NOMO-1 treated with DMSO at 0.1 percent for 48 hours (cell line): ENCODE measurements around the gene RASL11B.
"Not testable (repeated sequence)": the region's sequence is repeated elsewhere in the genome, so short reads cannot be mapped to it uniquely, and the experiment has no call there.

Source experiments
- DNase-seq: peaks from one replicate; lab custom pipeline; 2025; ENCODE audit not compliant: unreplicated experiment; lab: John Stamatoyannopoulos, UW

RASL11B gene

DNA sequence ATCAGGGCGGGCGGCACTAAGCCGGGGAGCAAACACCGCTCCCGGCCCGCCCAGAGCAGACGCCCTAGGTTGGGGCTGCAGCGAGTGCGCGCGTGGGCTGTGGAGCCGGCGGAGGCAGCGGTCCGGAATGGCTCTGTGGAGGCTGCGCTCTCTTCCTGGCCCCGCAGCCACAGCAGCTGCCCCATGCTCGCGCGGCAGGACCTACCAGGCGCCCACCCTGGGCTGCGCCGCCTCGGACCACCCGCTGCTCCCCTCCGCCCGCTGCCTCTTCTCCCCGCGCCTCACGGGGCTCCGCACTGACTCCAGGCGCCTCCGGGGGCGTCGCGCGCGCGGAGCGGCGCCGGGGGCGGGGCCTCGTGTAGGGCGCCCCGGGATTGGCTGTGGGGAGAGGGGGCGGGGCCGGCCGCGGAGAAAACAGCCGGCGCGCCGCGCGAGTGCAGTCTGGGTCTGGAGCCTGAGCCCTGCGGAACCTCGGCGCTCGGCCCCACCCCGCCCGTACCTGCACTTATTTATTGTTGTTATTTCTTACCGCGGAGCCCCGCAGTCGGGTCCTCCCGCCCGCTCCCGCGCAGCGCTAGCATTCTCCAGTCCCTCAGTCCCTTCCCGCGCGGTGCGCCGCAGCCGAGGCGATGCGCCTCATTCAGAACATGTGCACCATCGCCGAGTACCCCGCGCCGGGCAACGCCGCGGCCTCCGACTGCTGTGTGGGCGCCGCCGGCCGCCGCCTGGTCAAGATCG lies at the start of gene RASL11B:
Gene RASL11B, plus strand, starts transcription at position 439 of the 738 bp plus-strand sequence. Its CDS starts 191 bp downstream, at position 630.
- DNase-seq, result peak; percentile 71

- DNase-seq, result no peak
Observed at GRCh38 chr4:52813546-52813945, 48.6 kb upstream of the RASL11B start.

- no peak for DNase-seq
Observed at GRCh38 chr4:52822583-52822971, 39.5 kb upstream of the RASL11B start.

DNA sequence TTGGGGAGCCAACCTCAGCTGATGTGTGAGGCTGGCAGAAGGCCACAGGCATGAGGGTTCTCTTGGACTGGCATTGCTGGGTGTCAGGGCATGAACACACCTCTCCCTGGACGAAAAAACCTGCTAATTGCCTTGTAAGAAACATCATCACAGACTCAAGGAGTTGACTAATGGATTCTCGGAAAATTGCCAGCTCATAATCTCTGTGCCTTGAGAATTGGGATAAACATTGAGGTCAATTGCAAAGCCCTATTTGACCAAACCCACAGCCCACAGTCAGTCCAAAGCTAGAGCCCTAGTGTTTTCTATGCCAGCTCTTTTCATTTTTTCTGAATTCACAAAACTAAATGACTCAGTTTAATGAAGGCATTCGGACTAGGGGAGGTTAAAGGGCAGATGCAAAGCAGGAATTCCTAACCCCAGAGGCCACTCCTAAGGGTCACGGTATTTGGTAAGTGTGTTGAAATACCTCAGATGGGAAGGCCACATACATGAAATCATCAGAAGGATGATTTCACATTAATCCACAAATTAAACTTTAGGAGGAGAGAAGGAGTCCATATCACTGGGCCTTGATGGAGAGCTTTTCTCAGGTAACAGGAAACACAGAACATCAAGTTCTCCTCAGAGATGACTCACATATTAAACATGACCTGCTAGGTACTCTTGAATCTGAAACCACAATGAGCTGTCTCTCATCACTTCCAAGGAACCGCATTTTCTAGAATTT lies 39.0 kb upstream of the RASL11B start:
- DNase-seq, result no peak

- DNase-seq, result no peak
Observed at GRCh38 chr4:52823702-52824092, 38.4 kb upstream of the RASL11B start.

- no peak for DNase-seq
Observed at GRCh38 chr4:52824270-52824602, 37.9 kb upstream of the RASL11B start.

DNA sequence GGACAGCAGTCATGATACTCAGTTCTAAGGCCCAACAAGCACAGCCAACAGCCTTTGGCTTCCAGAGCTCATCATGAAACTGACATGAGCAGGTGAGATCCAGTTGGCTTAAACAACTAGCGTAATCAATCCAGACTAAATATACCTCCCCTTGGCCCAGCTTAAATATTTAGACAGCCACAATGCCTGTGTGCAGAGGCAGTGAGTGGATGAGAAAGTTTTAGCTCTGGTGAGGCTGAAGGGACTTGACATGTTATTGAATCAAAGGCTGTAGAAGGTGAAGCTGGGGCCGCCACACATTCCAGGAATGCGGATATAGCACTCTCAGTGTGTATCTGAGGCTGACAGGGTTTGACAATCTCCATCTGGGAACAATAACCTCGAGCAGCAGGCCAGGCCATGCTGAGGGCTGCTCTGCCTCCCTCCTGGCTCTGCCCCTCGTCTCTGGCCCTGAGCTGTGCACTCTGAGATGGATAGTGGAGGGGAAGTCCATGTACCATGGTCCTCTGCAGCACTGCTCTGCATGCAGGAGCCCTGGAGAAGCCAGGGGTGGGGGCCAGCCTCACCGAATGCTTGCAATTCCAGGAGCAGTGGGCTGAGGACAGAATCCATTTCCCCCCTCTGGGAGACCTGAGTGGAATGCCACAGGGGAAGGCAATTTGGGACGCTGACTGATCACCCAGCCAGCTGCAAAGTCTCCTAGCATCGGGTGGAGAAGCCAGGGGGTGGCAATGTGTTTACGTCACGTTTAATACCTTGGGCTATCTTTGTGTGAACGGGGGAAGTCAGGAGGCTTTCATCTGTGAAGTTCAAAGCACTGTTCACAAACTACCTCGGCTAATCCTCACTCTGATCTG lies 37.3 kb upstream of the RASL11B start:
- DNase-seq, result no peak

GRCh38 chr4:52825460-52826090 lies 36.5 kb upstream of the RASL11B start:
- DNase-seq, result no peak

GRCh38 chr4:52833941-52834525 lies 28.1 kb upstream of the RASL11B start:
- DNase-seq, result no peak

DNA sequence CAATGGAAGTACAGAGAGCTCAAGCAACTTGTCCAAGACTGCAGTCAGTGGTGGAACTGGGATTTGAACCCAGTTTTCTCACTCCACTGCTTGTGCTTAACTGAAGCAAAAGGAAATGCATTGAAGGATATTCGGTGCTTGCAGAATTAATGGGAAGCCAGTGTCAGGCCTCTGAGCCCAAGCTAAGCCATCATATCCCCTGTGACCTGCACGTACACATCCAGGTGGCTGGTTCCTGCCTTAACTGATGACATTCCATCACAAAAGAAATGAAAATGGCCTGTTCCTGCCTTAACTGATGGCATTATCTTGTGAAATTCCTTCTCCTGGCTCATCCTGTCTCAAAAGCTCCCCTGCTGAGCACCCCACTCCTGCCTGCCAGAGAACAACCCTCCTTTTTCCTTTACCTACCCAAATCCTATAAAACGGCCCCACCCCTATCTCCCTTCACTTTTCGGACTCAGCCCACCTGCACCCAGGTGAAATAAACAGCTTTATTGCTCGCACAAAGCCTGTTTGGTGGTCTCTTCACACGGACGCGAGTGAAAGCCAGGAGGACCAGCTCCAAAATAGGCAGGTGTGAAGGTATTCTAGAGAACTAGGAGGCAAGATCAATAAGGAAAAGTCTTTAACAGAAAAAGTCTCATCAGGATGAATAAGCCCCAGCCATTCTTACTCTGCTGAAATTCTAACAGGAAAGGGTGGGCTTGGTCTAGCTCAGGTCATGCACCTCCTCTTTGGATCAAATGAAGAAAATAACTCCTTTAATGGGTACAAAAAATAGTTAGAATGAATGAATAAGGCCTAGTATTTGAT lies 27.3 kb upstream of the RASL11B start:
- not testable (repeated sequence) for DNase-seq

DNA sequence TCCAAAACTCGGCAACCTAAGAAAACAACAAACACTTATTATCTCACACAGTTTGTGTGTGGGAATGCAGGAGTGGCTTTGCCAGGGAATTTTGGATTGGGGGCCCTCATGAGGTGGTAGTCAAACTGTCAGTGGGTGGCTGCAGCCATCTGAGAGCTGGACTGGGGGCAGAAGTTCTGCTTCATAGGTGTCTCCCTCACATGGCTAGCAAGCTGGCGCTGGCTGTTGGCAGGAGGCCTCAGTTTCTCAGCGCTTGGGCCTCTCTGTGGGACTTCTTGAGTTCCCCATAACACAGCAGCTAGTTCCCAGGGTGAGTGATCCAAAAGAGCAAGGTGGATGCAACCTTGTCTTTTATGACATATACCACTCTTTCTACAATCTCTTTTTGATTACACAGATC lies 26.0 kb upstream of the RASL11B start:
- DNase-seq, result no peak

GRCh38 chr4:52836678-52837077 lies 25.4 kb upstream of the RASL11B start:
- DNase-seq, result no peak

DNA sequence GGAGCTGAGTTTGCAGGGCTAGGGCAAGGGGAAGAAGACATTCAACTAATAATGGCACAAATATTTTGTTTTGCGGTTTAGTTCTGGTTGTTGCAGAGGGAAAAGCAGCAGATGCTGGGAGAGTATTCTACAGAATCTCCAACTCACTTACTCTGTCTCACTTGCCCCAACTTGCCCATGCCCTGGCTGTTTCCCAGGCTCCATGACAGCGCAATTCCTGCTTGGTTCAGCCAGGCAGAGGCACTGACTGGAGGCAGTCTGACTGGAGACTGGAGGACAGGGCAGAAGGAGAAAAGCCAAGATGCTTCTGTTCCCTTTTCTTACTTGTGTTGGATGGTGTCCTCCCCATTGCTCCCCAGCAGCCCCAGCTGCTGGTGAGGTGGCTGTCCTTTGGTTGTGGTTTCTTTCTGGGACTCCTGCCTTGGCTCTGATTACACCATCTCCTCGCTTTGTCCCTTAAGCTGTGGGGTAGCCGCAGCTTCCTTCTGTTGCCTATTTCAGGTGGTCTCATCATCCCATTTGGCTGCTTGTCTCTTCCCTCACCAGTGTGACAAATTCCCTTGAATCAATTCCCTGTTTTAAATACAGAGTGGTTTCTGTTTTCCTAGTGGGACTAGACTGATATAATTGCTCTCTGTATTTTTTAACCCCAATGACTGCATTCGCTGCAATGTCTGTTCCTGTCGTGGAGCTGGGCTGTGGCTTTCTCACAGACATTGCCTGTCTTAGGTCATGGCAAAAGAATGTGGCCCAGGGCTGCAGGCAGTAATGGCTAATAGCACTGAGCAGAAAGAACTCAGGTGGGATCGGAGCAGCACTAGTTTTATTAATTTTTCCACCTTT lies 24.2 kb upstream of the RASL11B start:
- DNase-seq, result peak; percentile 2

DNA sequence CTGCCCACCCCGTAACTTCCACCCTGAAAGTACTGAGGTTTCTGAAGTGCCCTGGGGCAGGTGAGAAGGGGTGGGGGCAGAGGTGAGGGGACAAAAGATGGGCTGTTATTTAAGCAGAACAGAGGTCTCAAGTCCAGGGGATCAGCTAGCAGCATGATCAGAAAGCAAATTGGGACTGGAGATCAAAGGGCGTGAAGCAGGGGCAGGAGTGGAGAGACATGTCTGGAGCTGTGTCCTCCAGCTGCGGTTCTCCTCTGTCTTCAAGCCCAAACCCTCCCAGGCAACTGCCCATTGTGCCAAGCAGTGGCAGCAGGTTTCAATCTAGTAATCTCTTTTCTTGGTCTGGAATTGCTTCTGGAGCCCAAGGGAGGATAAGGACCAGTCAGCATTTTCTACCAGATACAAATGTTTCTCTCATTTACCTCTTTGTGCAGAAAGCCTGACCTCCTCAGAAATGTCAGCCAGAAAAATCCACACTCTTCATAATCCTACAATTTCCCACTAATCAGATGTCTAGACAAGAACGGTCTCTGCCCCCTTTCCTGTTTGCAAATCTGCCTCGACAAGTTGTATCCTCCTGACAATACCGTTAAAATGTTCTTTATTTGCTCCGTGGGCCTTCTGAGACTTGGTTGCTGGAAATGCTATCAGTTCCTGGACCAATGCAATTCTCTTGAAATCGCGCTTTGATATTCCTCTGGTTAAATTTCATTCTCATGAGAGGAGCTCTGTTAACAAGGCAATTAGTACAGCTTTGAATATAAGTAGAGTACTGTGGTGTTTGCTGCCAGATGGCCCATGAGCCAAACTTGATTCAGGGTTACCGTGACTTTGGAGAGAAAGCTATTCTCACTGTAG lies 23.2 kb upstream of the RASL11B start:
- DNase-seq, result no peak

DNA sequence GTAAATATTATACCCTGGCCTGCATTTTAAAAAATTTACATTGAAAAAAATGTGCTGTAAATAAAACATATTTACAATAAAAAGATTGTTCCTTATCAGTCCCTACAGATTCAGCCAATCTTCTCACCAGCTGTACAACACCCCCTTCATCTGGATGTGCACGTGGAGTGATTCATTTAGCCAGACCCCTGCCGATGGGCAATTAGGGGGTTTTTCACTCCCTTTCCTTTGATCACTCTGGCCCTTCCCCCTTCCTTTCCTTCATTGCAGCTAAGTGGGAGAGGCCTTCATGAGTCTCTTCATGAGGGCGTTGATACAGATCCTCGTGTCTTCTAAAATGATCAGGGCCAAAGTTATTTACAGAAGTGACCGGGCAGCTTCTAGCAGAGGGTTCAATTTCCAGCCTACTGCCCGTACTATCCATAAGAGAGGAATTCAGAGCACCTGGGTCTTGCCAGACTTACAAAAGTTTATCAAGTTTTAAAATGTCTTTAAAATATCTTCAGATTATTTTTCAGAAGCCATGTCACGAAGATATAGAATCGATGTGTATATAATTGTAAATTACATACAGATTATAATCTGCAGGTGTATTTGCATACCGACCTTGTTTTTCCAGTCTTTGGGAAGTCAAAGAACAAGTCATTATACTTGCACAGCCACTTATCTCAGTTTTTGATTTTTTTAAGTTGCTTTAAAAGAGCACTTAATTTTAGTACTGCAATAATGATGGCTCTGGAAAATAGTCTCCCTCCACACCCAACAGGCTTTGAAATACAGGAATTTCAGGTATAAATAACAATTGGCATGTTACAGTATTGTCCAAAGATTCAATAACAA lies 21.4 kb upstream of the RASL11B start:
- no peak for DNase-seq

GRCh38 chr4:52841682-52842456 lies 20.2 kb upstream of the RASL11B start:
- no peak for DNase-seq

- DNase-seq, result no peak
Observed at GRCh38 chr4:52842792-52843191, 19.3 kb upstream of the RASL11B start.
